Esophagus squamous epithelium (tissue), 5 donors: ENCODE data around the gene RBM4B. TPM values are rescaled to one million over a fixed set of nuclear protein-coding genes. Genes with fewer than 3 reads are reported as not detected.

Experiments
- DNase-seq: peaks from one replicate; lab custom pipeline; 2025; lab: John Stamatoyannopoulos, UW
- H3K27ac ChIP-seq, 4 donors: fragments of 200-600 bp; sonication (generic); one replicate each; pipeline ENCODE4 v1.5.1; 2016 to 2019; ENCODE audit warnings: mild to moderate bottlenecking in 1 of 4
- H3K27me3 ChIP-seq, 4 donors: fragments of 200-600 bp; sonication (generic); 1 replicate in 3 of 4; 2 replicates in 1 of 4; pipeline versions ENCODE4 v1.5.1 to v1.6.0; 2017 to 2021; ENCODE audit warnings: antibody characterized with exemption in 1 of 4
- H3K36me3 ChIP-seq, 3 donors: fragments of 200-600 bp; sonication (generic); one replicate each; pipeline ENCODE4 v1.5.1; 2016 to 2019
- H3K4me1 ChIP-seq, 3 donors: fragments of 200-600 bp; sonication (generic); one replicate each; pipeline ENCODE4 v1.5.1; 2017 to 2019
- H3K4me3 ChIP-seq, 4 donors: fragments of 200-600 bp; sonication (generic); 1 replicate in 3 of 4; 2 replicates in 1 of 4; pipeline ENCODE4 v1.5.1; 2016 to 2019; ENCODE audit warnings: mild to moderate bottlenecking in 2 of 4, moderate library complexity in 1 of 4
- H3K9me3 ChIP-seq, 3 donors: fragments of 200-600 bp; sonication (generic); one replicate each; pipeline ENCODE4 v1.5.1; 2016 to 2019
- POLR2A ChIP-seq, 4 donors: fragments of 450-650 bp; IDR thresholded peaks; one replicate each; pipeline ENCODE4 v1.6.1; 2017; ENCODE audit warnings: antibody characterized with exemption in 4 of 4, mild to moderate bottlenecking in 4 of 4, moderate library complexity in 3 of 4
- WGBS, 2 donors: methylation state at CpG; one replicate each; pipeline ENCODE4 v1.1.5; 2018; 5-methylcytosine and 5-hydroxymethylcytosine counted together
- intact Hi-C: fragments of 100-400 bp; cut with DNase I; formaldehyde crosslinking; loops from one replicate; pipeline ENCODE4 v1.15.0; 2022
- total RNA-seq, 4 donors: library from RNA; depleted of rRNA; stranded (reverse); fragments of >200 nt; gene quantifications; one replicate each; pipeline ENCODE4 v1.1.0, GENCODE V29; 2016
- TF ChIP-seq, protein P1 (sequence below), 6 experiments: fragments of 450-650 bp in 4 of 6; fragments of 200-600 bp in 2 of 6; sonication (generic) in 2 of 6; IDR thresholded peaks; one replicate each; pipeline ENCODE4 v1.5.1; 2016 to 2019; ENCODE audit warnings: antibody characterized with exemption in 6 of 6, mild to moderate bottlenecking in 4 of 6, moderate library complexity in 4 of 6
- donor health status: DM: yes; HTN: yes; CAD: no.

Gene RBM4B
- total RNA-seq, 4 donors from 2014 or later: 8.4 to 16.4 (median 9.2) TPM

DNA sequence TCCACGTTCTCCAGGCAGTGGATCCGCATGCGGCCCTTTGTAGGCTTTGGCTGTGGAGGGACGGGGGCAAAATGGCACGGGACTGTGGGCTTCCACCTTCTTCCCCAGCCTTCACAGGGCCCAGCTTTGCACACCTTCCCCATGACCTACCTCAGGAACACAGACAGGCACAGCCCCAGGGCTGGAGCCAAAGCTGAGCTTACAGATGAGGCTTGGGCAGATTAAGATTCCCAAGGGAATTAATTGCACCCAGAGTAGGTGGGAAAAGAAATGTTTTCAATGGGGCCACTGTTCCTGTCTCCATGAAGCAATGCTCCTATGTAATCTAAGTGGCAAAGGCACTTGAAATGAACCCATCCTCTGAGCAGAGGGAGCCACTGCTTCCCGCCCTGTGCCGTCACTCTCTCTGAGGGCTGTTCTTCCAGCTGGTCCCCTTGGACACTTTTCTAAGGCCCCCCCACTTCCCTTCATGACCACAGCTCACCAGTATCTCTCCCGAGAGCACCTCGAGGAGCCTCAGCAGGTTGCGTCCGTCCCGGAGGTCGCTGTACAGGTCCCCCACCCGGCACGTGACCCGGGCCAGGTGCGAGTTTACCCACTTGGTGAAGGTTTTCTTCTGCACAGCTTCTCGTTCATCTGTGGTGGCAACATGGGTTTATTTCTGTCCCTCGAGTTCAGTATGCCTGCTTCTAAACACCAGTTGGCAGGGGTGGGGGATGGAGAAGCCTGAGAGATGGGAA, 37.8 kb upstream of the RBM4B start:
- Histone ChIP-seq H3K4me1 (peaks cover 16 to 39% (median 18%) of the 10 kb centered on the region in 3 donors), H3K27me3 (peaks cover 0 to 5% (median 0%) of the 10 kb centered on the region in 4 donors), H3K9me3 (no peaks in the 10 kb centered on the region), H3K4me3 (no peak overlapping the region), H3K27ac (no peak overlapping the region), H3K36me3 (peaks cover 10 to 53% (median 10%) of the 10 kb centered on the region in 3 donors)
- WGBS, 2 donors: 91 to 93% methylated on average over 9 to 19 of the region's 19 CpGs
- intact Hi-C loops: no loop called here
- DNase-seq: no peak
- TF ChIP-seq POLR2A (IDR thresholded peaks at IDR 0.05): no peak
- TF ChIP-seq, protein P1, sequence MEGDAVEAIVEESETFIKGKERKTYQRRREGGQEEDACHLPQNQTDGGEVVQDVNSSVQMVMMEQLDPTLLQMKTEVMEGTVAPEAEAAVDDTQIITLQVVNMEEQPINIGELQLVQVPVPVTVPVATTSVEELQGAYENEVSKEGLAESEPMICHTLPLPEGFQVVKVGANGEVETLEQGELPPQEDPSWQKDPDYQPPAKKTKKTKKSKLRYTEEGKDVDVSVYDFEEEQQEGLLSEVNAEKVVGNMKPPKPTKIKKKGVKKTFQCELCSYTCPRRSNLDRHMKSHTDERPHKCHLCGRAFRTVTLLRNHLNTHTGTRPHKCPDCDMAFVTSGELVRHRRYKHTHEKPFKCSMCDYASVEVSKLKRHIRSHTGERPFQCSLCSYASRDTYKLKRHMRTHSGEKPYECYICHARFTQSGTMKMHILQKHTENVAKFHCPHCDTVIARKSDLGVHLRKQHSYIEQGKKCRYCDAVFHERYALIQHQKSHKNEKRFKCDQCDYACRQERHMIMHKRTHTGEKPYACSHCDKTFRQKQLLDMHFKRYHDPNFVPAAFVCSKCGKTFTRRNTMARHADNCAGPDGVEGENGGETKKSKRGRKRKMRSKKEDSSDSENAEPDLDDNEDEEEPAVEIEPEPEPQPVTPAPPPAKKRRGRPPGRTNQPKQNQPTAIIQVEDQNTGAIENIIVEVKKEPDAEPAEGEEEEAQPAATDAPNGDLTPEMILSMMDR (IDR thresholded peaks at IDR 0.05): no peak

DNA sequence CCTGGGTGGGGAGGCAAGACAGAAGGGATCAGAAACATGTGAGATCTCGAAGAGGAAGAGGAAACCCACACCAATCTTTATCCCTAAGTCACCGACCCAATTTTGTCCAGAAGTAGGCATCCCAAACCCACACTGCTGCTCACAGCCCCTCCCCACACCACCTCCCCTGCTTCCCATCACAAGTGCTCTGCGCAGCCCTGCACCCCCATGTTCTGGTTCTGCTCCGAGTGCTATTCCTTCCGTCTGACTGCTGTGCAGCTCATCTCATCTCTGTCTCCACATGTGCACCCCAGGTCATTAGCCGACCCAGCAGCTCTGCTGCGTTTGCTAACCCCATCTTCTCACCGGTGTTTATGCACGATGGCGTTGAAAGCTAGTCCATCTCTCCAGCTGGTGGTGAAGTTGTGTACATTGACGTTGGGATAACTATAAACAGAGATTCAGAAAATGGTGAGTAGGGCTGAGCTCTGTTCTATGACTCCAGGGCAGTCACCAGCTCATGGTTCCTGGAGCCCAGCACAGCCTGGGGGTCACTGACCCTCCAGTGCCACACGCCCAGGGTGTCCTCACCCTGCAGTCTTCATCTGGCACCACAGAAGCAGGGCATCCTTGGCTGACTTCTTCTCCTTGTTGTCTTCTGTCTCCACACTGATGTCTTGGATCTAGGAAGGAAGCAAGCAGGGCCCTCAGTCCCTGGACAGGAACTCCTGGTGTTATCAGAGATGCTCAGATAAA, 36.2 kb upstream of the RBM4B start:
- H3K27ac ChIP-seq: no peak overlapping the region
- no peak overlapping the region for H3K4me3 ChIP-seq
- no peaks in the 10 kb centered on the region for H3K9me3 ChIP-seq
- H3K4me1 ChIP-seq: peaks cover 3 to 31% (median 3%) of the 10 kb centered on the region in 3 donors
- H3K27me3 ChIP-seq: peaks cover 0 to 5% (median 0%) of the 10 kb centered on the region in 4 donors
- peaks cover 13 to 70% (median 14%) of the 10 kb centered on the region in 3 donors for H3K36me3 ChIP-seq
- WGBS, 2 donors: 71 to 73% methylated on average over 11 to 12 of the region's 12 CpGs
- DNase-seq: no peak
- TF ChIP-seq, protein P1 (IDR thresholded peaks at IDR 0.05): no peak
- TF ChIP-seq POLR2A (IDR thresholded peaks at IDR 0.05): no peak
- intact Hi-C loops: no loop called here

DNA sequence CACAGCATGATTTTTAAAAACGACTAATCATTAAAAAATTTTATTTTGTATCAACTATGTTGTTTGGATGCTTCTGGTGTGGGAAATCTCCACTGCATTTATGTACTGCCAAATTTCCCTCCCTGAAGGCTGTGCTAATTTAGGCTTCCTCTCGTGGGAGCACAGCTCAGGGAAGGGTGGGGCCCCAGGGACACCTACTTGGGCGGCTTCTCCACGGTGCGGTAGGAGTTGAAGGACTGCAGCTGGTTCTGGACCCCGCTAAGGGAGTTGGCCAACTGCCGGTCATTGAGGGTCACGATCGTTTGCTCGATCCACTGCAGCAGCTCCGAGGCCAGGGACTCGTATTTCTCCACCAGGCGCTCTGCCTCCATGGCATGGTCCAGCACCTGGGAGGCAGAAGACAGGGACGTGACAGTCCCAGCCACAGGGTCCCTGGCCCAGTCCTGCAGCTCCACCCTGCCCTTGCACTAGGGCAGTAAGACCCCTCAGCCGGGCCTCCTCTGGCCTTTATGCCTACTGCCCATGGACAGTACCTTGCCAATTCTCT, 32.8 kb upstream of the RBM4B start:
- WGBS, 2 donors: 67 to 77% methylated on average over 4 to 8 of the region's 15 CpGs
- Histone ChIP-seq H3K9me3 (no peaks in the 10 kb centered on the region), H3K36me3 (peaks cover 13 to 100% (median 33%) of the 10 kb centered on the region in 3 donors), H3K27me3 (no peaks in the 10 kb centered on the region), H3K4me1 (peaks cover 0 to 8% (median 0%) of the 10 kb centered on the region in 3 donors), H3K27ac (no peak overlapping the region), H3K4me3 (no peak overlapping the region)
- no peak for DNase-seq
- intact Hi-C loops: no loop called here
- TF ChIP-seq, protein P1 (IDR thresholded peaks at IDR 0.05): no peak
- TF ChIP-seq POLR2A (IDR thresholded peaks at IDR 0.05): no peak

DNA sequence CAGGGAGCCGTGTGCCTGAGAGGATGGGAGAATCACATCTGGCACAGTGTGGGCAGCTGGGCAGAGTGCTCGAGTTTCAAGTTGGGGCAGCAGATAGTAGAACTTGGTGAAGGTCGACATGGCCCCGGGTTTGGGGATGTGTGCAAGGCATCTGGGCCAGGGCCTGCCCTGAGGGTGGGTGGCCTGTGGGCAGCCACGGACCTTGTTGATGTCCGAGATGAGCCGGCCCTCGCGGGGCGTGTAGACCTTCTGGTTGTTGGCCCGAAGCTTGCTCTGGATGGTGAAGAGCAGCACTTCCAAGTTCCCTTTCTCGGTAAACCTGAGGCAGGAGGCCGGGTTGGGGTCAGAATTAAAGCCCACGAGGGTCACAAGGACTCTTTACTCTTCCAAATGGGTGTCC, 31.0 kb upstream of the RBM4B start:
- no peak overlapping the region for H3K4me3 ChIP-seq
- no peak overlapping the region for H3K27ac ChIP-seq
- WGBS, 2 donors: 79 to 84% methylated on average over 6 to 8 of the region's 14 CpGs
- H3K36me3 ChIP-seq: peaks cover 13 to 99% (median 28%) of the 10 kb centered on the region in 3 donors
- DNase-seq: no peak
- no peaks in the 10 kb centered on the region for H3K27me3 ChIP-seq
- TF ChIP-seq POLR2A (IDR thresholded peaks at IDR 0.05): no peak
- TF ChIP-seq, protein P1 (IDR thresholded peaks at IDR 0.05): no peak
- peaks cover 0 to 8% (median 0%) of the 10 kb centered on the region in 3 donors for H3K4me1 ChIP-seq
- intact Hi-C loops: no loop called here
- no peaks in the 10 kb centered on the region for H3K9me3 ChIP-seq
